AG04450 (cell line): ENCODE results near the gene ARHGEF39. TPM values are rescaled to one million over a fixed set of nuclear protein-coding genes. Genes with fewer than 3 reads are reported as not detected.

Experiments used
- CTCF ChIA-PET: fragments of 300-600, 350-600 bp; formaldehyde crosslinking; extraction: SDS; loops from one replicate; lab custom pipeline; 2022; ENCODE audit warnings: antibody characterized with exemption, inconsistent platforms; lab: Charles Lee
- POLR2A ChIA-PET: fragments of 350-600 bp; formaldehyde crosslinking; extraction: SDS; loops from one replicate; lab custom pipeline; 2021; ENCODE audit warnings: antibody characterized with exemption, inconsistent platforms; lab: Yijun Ruan, JAX
- DNase-seq: peaks from one replicate; pipeline ENCODE4 v3.0.0-alpha.2; 2011; ENCODE audit warnings: low read depth, low spot score
- H3K27ac ChIP-seq: one replicate; pipeline ENCODE4 v1.5.1; 2012; ENCODE audit warnings: low read depth, low read length, control low read depth
- H3K27me3 ChIP-seq: one replicate; pipeline ENCODE4 v1.6.0; 2012; ENCODE audit warnings: low read length; ENCODE audit not compliant: control insufficient read depth, insufficient read depth
- H3K4me3 ChIP-seq: 2 replicates; pipeline ENCODE4 v1.5.1; 2011; ENCODE audit warnings: mild to moderate bottlenecking, low read depth, low read length, control low read depth
- H3K9me3 ChIP-seq: 2 replicates; pipeline ENCODE4 v1.5.1; 2012; ENCODE audit warnings: low read length; ENCODE audit not compliant: control insufficient read depth, insufficient read depth
- polyA plus RNA-seq: library from polyadenylated mRNA; depleted of rRNA; stranded (reverse); fragments of >200 nt; gene quantifications from 2 replicates; pipeline ENCODE4 v1.2.3, GENCODE V29; 2011
- TF ChIP-seq, protein P1 (sequence below): IDR thresholded peaks from 2 replicates; pipeline ENCODE4 v1.5.1; 2011; ENCODE audit warnings: low read depth, low read length, control low read depth, inconsistent platforms

ARHGEF39 gene
- polyA plus RNA-seq, 1 experiment: 1.2 TPM

- DNase-seq: no peak
- ChIA-PET POLR2A (interaction anchor here (3.8 kb wide), 1 partner anchor 31 kb away, joined by 75 read pairs; the partner anchor contains the start of gene TPM2), CTCF (interaction anchor here (1.0 to 3.7 kb wide), 4 partner anchors 9 to 73 kb away, joined by 3 to 30 read pairs (median 10); partner anchors contain the start of genes CREB3 and TLN1)
- Histone ChIP-seq H3K27me3 (no peaks in the 10 kb centered on the region), H3K4me3 (no peak overlapping the region), H3K9me3 (peaks cover 3% of the 10 kb centered on the region; the same call in 1 of the 2 replicates), H3K27ac (no peak overlapping the region)
- TF ChIP-seq, protein P1, sequence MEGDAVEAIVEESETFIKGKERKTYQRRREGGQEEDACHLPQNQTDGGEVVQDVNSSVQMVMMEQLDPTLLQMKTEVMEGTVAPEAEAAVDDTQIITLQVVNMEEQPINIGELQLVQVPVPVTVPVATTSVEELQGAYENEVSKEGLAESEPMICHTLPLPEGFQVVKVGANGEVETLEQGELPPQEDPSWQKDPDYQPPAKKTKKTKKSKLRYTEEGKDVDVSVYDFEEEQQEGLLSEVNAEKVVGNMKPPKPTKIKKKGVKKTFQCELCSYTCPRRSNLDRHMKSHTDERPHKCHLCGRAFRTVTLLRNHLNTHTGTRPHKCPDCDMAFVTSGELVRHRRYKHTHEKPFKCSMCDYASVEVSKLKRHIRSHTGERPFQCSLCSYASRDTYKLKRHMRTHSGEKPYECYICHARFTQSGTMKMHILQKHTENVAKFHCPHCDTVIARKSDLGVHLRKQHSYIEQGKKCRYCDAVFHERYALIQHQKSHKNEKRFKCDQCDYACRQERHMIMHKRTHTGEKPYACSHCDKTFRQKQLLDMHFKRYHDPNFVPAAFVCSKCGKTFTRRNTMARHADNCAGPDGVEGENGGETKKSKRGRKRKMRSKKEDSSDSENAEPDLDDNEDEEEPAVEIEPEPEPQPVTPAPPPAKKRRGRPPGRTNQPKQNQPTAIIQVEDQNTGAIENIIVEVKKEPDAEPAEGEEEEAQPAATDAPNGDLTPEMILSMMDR: no peak
Measured at GRCh38 chr9:35656348-35656747, 8.6 kb downstream of the ARHGEF39 start.

DNA sequence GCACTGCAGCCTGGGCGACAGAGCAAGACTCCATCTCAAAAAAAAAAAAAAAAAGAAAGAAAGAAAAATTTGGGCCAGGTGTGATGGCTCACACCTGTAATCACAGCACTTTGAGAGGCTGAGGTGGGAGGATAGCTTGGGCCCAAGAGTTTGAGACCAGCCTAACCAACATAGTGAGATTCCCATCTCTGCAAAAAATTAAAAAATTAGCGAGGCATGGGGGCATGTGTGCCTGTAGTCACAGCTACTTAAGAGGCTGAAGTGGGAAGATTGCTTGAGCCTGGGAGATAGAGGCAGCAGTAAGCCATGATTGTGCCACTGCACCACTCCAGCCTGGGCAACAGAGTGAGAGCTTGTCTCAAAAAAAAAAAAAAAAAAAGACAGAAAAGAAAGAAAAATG lies 11.4 kb downstream of the ARHGEF39 start:
- ChIA-PET POLR2A (interaction anchor here (0.6 kb wide), 1 partner anchor 75 kb away, joined by 3 read pairs; no protein-coding TSS in a partner anchor), CTCF (interaction anchor here (0.5 to 1.0 kb wide), 3 partner anchors 37 to 78 kb away, joined by 5 to 6 read pairs (median 5); no protein-coding TSS in a partner anchor)
- H3K27ac ChIP-seq: no peak overlapping the region

DNA sequence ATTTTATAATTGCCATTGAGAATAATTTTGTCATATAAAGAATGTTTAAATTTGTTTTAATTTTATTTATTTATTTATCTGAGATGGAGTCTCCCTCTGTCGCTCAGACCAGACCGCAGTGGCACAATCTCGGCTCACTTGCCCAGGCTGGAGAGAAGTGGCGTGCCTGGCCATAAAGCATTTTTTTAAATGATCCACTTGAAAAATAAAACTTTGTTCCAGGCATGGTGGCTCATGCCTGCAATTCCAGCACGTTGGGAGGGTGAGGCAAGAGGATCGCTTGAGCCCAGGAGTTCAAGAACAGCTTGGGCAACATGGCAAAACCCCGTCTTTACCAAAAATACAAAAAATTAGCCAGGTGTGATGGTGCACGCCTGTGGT lies 12.2 kb downstream of the ARHGEF39 start:
- Histone ChIP-seq H3K9me3 (peaks cover 3% of the 10 kb centered on the region; the same call in 1 of the 2 replicates), H3K4me3 (no peak overlapping the region), H3K27ac (no peak overlapping the region), H3K27me3 (no peaks in the 10 kb centered on the region)
- ChIA-PET CTCF (interaction anchor here (1.0 kb wide), 1 partner anchor 42 kb away, joined by 6 read pairs; no protein-coding TSS in a partner anchor), POLR2A (no interaction called here)
- TF ChIP-seq, protein P1: no peak
- DNase-seq: no peak

More for the DNA sequence above, 11.4 kb downstream of the ARHGEF39 start:
- Histone ChIP-seq H3K4me3 (no peak overlapping the region), H3K27me3 (no peaks in the 10 kb centered on the region), H3K9me3 (peaks cover 3% of the 10 kb centered on the region; the same call in 1 of the 2 replicates)
- no peak for DNase-seq
- TF ChIP-seq, protein P1: no peak

DNA sequence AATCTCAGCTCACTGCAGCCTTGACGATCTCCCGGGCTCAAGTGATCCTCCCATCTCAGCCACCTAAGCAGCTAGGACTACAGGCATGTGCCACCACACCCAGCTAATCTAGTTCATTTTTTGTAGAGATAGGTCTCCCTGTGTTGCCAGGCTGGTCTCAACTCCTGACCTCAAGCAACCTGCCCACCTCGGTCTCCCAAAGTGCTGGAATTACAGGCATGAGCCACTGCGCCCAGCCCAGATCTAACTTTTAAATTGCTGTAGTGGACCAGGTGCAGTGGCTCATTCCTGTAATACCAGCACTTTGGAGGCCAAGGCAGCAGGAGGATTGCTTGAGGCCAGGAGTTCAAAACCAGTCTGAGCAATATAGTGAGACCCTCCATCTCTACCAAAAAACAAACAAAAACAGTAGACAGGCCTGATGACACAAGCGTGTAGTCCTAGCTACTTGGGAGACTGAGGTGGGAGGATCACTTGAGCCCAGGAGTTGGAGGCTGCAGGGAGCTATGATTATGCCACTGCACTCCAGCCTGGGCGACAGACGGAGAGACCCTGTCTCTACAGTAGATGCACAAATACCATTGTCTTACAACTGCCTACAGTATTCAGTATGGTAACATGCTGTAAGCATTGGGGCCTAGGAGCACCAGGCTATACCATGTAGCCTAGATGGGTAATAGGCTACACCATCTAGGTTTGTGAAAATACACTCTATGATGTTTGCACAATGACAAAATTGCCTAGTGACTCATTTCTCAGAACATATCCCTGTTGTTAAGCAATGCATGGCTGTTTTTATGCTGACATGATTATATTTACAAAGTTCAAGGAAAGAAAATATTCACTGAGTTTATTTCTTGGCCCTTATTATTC lies 12.8 kb downstream of the ARHGEF39 start:
- ChIA-PET CTCF (interaction anchor here (1.0 to 1.1 kb wide), 2 partner anchors 43 to 48 kb away, joined by 4 to 6 read pairs; no protein-coding TSS in a partner anchor), POLR2A (no interaction called here)
- H3K9me3 ChIP-seq: peaks cover 3% of the 10 kb centered on the region; the same call in 1 of the 2 replicates
- DNase-seq: no peak
- H3K27ac ChIP-seq: no peak overlapping the region
- no peak overlapping the region for H3K4me3 ChIP-seq
- no peaks in the 10 kb centered on the region for H3K27me3 ChIP-seq
- TF ChIP-seq, protein P1: no peak
